Measurements from ENCODE around the gene SLC48A1.

DNA sequence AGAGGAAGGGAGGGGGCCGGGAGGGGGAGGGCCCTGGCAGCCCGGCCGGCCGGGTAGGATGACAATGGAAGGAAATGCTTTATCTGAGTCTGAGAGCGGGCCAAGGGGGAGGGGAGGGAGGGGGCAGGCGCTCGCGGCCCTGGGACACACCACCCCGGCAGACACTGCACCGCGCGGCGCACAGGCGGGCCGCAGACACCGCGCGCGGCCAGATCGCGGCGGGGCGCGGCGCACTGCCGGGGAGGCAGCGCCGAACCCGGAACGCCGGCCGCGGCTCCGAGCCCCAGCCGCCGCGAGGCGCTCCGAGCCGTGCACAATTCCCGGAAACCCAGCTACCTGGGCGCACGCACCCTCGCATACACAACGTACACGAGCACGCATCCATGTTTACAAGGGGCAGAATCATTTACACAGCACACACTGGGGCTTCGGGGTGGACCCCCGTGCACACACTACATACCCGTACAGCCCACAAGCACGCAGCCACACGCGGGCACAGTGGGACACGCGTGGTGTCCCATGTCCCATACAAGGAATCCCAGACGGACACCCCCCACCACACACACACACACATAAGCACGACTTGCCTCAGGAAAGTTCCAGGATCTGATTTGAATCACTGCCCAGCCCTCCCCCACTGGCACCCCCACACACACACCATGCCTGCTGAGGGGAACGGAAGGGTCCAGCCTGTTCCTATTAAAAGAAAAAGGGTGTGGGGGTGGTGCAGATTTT lies 47.0 kb downstream of the SLC48A1 start, which contains the start of gene HDAC7:
- TF ChIP-seq YY1 (IDR thresholded peaks at IDR 0.05): no peak
- no peak for TF ChIP-seq SP1 (IDR thresholded peaks at IDR 0.05)

Measured in liver (tissue), 2 donors.